ENCODE measurements around the gene GGT7. TPM values are rescaled to one million over a fixed set of nuclear protein-coding genes. Genes with fewer than 3 reads are reported as not detected.
"Not testable (repeated sequence)": the region's sequence is repeated elsewhere in the genome, so short reads cannot be mapped to it uniquely, and the experiment has no call there.

Gene GGT7
- total and polyA plus RNA-seq, 4 donors, result 10.8 to 85.2 (median 43.2) TPM

DNA sequence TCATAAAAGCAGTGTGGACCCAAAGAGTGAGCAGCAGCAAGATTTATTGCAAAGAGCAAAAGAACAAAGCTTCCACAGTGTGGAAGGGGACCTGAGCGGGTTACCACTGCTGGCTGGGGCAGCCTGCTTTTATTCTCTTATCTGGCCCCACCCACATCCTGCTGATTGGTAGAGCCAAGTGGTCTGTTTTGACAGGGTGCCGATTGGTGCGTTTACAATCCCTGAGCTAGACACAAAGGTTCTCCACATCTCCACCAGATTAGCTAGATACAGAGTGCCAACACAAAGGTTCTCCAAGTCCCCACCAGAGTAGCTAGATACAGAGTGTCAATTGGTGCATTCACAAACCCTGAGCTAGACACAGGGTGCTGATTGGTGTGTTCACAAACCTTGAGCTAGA is 25.5 kb upstream of the GGT7 start:
- not testable (repeated sequence) for H3K4me1 ChIP-seq (ENCODE audit: control insufficient read depth, insufficient read depth, low read length); H3K36me3 ChIP-seq (ENCODE audit: control insufficient read depth, insufficient read depth, low read length); H3K27ac ChIP-seq (ENCODE audit: low read depth, low read length); H3K9me3 ChIP-seq (ENCODE audit: control insufficient read depth, insufficient read depth, low read length); DNase-seq (ENCODE audit: low read depth in 4 of 6, low spot score in 6 of 6); H3K4me3 ChIP-seq (ENCODE audit: low read depth, low read length); H3K27me3 ChIP-seq (ENCODE audit: control insufficient read depth, insufficient read depth, low read length)
- no CpG with 5 or more reads among the region's 3 CpGs for WGBS (ENCODE audit: insufficient coverage)

DNA sequence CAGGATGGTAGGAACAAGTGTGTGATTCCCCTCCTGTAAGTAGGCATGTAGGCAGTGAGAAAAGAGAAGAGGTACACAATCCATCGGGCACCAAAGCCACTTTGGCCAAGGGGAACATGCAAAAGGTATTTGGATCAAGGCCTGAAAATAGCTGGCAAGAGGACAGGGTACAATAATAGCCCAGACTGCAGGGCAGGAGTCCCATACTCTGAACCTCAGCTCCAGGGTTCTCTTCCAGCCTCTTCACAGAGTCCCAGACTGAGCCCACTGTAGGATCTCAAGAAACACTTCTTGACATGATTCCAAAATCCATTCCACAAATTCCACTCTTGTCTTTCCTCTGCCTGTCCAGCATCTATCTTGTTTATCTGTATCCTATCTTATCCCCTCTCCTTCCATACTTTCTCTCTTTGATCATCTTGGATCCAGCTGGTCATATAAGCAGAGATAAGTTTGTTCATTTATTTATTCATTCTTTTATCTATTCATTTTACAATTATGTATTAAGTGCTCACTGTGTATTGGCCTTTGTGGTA is 23.5 kb upstream of the GGT7 start:
- Histone ChIP-seq H3K27me3 (ENCODE audit: control insufficient read depth, insufficient read depth, low read length) (no peaks in the 10 kb centered on the region), H3K4me1 (ENCODE audit: control insufficient read depth, insufficient read depth, low read length) (no peaks in the 10 kb centered on the region), H3K27ac (ENCODE audit: low read depth, low read length) (no peak overlapping the region), H3K36me3 (ENCODE audit: control insufficient read depth, insufficient read depth, low read length) (no peaks in the 10 kb centered on the region), H3K4me3 (ENCODE audit: low read depth, low read length) (no peak overlapping the region), H3K9me3 (ENCODE audit: control insufficient read depth, insufficient read depth, low read length) (no peaks in the 10 kb centered on the region)
- WGBS (ENCODE audit: insufficient coverage), result 75% methylated on average over 1 of the region's 1 CpG
- no peak for DNase-seq (ENCODE audit: low read depth in 4 of 6, low spot score in 6 of 6)

DNA sequence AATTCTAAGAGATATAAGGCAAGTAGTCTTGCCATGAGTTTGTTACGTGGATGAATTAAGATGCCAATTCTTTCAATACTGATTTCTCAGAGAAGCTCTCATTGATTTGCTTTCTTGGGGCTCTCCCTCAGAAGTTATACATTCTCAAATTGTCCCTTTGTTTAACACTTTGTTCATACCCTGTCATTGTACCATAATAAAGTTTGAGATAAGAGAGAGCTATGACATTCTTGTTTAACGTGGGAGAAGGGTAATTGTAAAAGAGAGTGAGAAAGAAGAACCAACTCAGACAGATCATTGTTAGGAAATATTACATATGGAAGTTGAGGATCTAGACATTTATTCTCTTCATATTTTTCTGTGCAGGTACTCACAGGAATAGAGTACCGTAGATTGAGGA is 22.8 kb upstream of the GGT7 start:
- Histone ChIP-seq H3K4me1 (ENCODE audit: control insufficient read depth, insufficient read depth, low read length) (no peaks in the 10 kb centered on the region), H3K27me3 (ENCODE audit: control insufficient read depth, insufficient read depth, low read length) (no peaks in the 10 kb centered on the region), H3K36me3 (ENCODE audit: control insufficient read depth, insufficient read depth, low read length) (no peaks in the 10 kb centered on the region), H3K9me3 (ENCODE audit: control insufficient read depth, insufficient read depth, low read length) (no peaks in the 10 kb centered on the region), H3K27ac (ENCODE audit: low read depth, low read length) (no peak overlapping the region), H3K4me3 (ENCODE audit: low read depth, low read length) (no peak overlapping the region)
- DNase-seq (ENCODE audit: low read depth in 4 of 6, low spot score in 6 of 6), result no peak
- WGBS (ENCODE audit: insufficient coverage), result no CpG with 5 or more reads among the region's 3 CpGs

DNA sequence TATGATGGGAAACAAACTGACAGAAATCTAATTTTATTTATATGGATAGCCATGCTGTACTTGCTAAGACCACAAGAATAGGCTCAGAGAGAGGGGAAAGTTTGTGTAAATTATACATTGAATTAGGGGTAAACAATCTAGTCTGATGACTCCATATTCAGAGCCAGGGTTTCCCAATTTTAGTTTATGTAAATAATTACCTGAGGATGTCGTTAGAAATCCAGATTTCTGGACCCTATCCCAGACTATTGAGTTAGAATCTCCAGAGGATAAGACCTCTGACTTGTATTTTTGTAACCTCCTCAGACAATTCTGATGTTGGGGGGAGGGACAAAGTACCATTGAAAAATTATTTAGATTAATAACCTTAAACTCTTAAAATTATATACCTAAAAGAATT is 22.1 kb upstream of the GGT7 start:
- no peak overlapping the region for H3K4me3 ChIP-seq (ENCODE audit: low read depth, low read length)
- WGBS (ENCODE audit: insufficient coverage), result no CpG with 5 or more reads among the region's 1 CpG
- no peaks in the 10 kb centered on the region for H3K36me3 ChIP-seq (ENCODE audit: control insufficient read depth, insufficient read depth, low read length)
- H3K27ac ChIP-seq (ENCODE audit: low read depth, low read length), result no peak overlapping the region
- H3K4me1 ChIP-seq (ENCODE audit: control insufficient read depth, insufficient read depth, low read length), result no peaks in the 10 kb centered on the region
- no peaks in the 10 kb centered on the region for H3K9me3 ChIP-seq (ENCODE audit: control insufficient read depth, insufficient read depth, low read length)
- no peak for DNase-seq (ENCODE audit: low read depth in 4 of 6, low spot score in 6 of 6)
- H3K27me3 ChIP-seq (ENCODE audit: control insufficient read depth, insufficient read depth, low read length), result no peaks in the 10 kb centered on the region

DNA sequence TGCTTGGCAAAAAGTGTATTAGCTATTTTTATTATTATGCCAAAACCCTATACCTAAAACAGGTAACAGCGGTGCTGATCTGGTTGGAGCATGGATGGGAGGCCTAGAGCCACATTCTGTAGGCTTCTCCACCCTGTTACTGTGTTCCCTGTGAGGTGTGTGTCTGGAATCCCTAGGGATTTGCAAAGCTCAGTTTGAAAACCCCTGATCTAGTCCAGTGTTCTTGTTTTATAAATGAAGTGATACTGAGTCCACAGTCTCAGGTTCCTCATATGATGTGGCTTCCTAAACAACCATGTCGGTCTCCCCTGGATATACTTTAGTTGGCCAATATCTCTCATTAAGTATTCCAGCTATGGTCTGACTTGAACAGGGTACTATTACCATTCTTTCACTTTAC is 20.0 kb upstream of the GGT7 start:
- Histone ChIP-seq H3K9me3 (ENCODE audit: control insufficient read depth, insufficient read depth, low read length) (no peaks in the 10 kb centered on the region), H3K36me3 (ENCODE audit: control insufficient read depth, insufficient read depth, low read length) (no peaks in the 10 kb centered on the region), H3K4me1 (ENCODE audit: control insufficient read depth, insufficient read depth, low read length) (no peaks in the 10 kb centered on the region), H3K27me3 (ENCODE audit: control insufficient read depth, insufficient read depth, low read length) (no peaks in the 10 kb centered on the region), H3K4me3 (ENCODE audit: low read depth, low read length) (no peak overlapping the region), H3K27ac (ENCODE audit: low read depth, low read length) (no peak overlapping the region)
- WGBS (ENCODE audit: insufficient coverage), result 100% methylated on average over 1 of the region's 2 CpGs
- no peak for DNase-seq (ENCODE audit: low read depth in 4 of 6, low spot score in 6 of 6)

DNA sequence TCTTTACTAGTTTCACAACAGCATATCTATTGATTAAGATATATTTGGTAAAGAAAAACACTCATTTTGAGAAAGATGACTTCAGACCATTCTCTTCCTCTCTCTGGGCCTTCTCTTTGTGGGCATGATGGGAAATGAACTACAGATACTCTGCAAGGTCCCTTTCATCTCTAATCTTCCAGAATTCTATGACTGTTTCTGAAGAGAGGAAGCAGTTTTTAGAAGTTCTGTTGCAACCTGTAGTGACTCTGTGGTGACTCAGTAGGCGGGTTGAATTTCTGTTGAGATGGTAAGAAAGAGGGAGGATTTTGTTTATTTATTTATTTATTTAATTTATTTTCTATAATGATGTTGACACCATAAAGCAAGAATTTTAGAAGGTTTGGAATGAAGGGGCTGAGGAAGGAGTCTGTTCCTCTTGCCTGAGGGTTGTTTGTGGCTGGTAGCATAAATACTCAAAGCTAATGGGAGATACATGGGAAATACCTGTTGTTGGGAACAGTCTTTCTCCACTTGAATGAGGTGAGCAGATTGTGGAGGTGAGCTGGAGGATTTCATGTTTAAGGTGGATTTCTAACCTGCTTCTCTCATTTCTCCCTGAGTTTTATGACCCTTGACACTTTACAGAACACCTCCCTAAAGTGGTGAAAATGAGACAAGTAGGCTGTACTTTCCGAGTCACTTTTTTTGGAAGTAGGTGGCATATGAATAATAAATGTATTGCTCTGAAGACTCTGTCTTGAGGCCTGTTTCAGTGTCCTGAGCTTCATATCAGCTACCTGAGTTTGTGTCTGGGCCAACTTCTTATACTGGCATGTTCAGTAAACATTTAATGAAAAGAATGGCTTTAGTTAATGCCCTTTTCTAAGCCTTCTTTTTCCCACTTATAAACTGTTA is 18.8 kb upstream of the GGT7 start:
- H3K36me3 ChIP-seq (ENCODE audit: control insufficient read depth, insufficient read depth, low read length), result no peaks in the 10 kb centered on the region
- WGBS (ENCODE audit: insufficient coverage), result no CpG with 5 or more reads among the region's 2 CpGs
- H3K27ac ChIP-seq (ENCODE audit: low read depth, low read length), result no peak overlapping the region
- DNase-seq (ENCODE audit: low read depth in 4 of 6, low spot score in 6 of 6), result no peak
- no peak overlapping the region for H3K4me3 ChIP-seq (ENCODE audit: low read depth, low read length)
- H3K4me1 ChIP-seq (ENCODE audit: control insufficient read depth, insufficient read depth, low read length), result no peaks in the 10 kb centered on the region
- no peaks in the 10 kb centered on the region for H3K9me3 ChIP-seq (ENCODE audit: control insufficient read depth, insufficient read depth, low read length)
- no peaks in the 10 kb centered on the region for H3K27me3 ChIP-seq (ENCODE audit: control insufficient read depth, insufficient read depth, low read length)

DNA sequence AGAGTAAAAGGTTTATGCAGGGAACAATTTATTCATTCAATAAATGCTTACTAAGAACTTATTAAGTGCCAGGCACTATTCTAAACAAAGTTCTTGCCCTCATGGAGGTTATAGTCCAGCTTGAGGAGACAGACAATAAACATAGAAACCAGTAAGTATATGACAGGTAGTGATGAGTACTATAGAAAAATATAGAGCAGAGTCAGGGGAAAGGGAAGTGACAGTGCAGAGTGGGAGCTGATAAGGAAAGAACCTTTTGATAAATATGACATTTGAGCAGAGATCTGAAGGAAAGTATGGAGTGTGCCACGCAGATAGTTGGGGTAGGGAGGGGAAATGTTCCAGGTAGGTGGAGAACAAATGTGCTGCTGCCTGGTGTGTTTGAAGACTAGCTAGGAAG is 15.8 kb upstream of the GGT7 start:
- peaks cover 5% of the 10 kb centered on the region for H3K36me3 ChIP-seq (ENCODE audit: control insufficient read depth, insufficient read depth, low read length)

DNA sequence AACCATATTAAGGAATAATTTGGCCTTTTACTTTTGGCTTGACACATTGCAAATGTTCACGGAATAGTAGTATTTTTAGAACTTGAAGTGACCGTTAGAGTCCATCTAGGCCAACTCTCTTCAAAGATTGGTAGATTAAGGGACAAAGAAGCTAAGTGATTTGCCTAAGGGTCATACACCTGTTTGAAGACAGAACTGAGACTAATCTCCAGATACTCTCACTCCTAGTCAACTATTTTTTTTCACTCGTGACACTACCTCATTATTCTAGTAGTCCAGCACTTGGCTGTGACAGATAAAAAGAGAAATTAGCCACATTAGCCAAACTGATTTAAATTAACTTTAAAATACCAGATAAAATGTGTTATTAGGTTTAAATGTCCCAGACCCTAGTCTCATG is 14.4 kb upstream of the GGT7 start:
- Histone ChIP-seq H3K27ac (ENCODE audit: low read depth, low read length) (no peak overlapping the region), H3K36me3 (ENCODE audit: control insufficient read depth, insufficient read depth, low read length) (peaks cover 5% of the 10 kb centered on the region), H3K4me3 (ENCODE audit: low read depth, low read length) (no peak overlapping the region), H3K4me1 (ENCODE audit: control insufficient read depth, insufficient read depth, low read length) (no peaks in the 10 kb centered on the region), H3K9me3 (ENCODE audit: control insufficient read depth, insufficient read depth, low read length) (no peaks in the 10 kb centered on the region), H3K27me3 (ENCODE audit: control insufficient read depth, insufficient read depth, low read length) (no peaks in the 10 kb centered on the region)
- WGBS (ENCODE audit: insufficient coverage), result no CpG with 5 or more reads among the region's 3 CpGs
- no peak for DNase-seq (ENCODE audit: low read depth in 4 of 6, low spot score in 6 of 6)

More for the DNA sequence above, 15.8 kb upstream of the GGT7 start:
- Histone ChIP-seq H3K4me3 (ENCODE audit: low read depth, low read length) (no peak overlapping the region), H3K4me1 (ENCODE audit: control insufficient read depth, insufficient read depth, low read length) (no peaks in the 10 kb centered on the region), H3K9me3 (ENCODE audit: control insufficient read depth, insufficient read depth, low read length) (no peaks in the 10 kb centered on the region), H3K27ac (ENCODE audit: low read depth, low read length) (no peak overlapping the region), H3K27me3 (ENCODE audit: control insufficient read depth, insufficient read depth, low read length) (no peaks in the 10 kb centered on the region)
- WGBS (ENCODE audit: insufficient coverage), result 81% methylated on average over 1 of the region's 1 CpG
- no peak for DNase-seq (ENCODE audit: low read depth in 4 of 6, low spot score in 6 of 6)

DNA sequence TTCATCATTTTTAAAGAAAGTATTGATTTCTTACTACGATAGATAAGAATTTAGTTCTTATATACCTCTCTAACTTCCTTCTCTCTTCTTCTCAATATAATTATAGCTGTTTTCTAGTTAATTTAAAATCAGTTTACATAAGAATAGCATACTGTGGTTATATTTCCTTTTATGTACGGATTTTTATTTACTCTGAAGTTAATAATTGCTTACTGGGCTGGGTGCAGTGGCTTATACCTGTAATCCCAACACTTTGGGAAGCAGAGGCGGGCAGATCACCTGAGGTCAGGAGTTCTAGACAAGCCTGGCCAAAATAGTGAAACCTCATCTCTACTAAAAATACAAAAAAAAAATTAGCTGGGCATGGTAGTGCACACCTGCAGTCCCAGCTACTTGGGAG is 13.5 kb upstream of the GGT7 start:
- Histone ChIP-seq H3K36me3 (ENCODE audit: control insufficient read depth, insufficient read depth, low read length) (peaks cover 5% of the 10 kb centered on the region), H3K9me3 (ENCODE audit: control insufficient read depth, insufficient read depth, low read length) (no peaks in the 10 kb centered on the region), H3K27ac (ENCODE audit: low read depth, low read length) (no peak overlapping the region), H3K27me3 (ENCODE audit: control insufficient read depth, insufficient read depth, low read length) (no peaks in the 10 kb centered on the region), H3K4me1 (ENCODE audit: control insufficient read depth, insufficient read depth, low read length) (no peaks in the 10 kb centered on the region), H3K4me3 (ENCODE audit: low read depth, low read length) (no peak overlapping the region)
- WGBS (ENCODE audit: insufficient coverage), result no CpG with 5 or more reads among the region's 3 CpGs
- DNase-seq (ENCODE audit: low read depth in 4 of 6, low spot score in 6 of 6), result no peak

DNA sequence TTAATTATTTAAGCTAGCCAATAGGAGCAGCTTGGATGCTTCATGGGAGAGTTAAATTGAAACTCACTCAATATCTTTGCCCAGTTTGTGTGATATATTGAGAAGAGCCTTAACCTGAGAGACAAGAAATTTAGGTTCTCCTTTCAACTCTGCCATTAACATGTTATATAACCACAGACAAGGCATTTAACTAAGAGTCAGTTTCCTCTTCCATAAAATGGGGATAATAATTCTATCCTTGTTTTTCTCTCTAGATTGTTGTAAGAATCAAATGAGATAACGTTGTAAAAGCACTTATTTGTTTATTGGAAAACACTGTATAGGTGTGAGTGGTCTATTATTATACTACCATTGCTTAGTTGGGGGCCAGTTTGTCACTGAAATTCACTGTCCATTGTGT is 11.6 kb upstream of the GGT7 start:
- WGBS (ENCODE audit: insufficient coverage), result no CpG with 5 or more reads among the region's 1 CpG
- no peaks in the 10 kb centered on the region for H3K9me3 ChIP-seq (ENCODE audit: control insufficient read depth, insufficient read depth, low read length)
- H3K4me1 ChIP-seq (ENCODE audit: control insufficient read depth, insufficient read depth, low read length), result no peaks in the 10 kb centered on the region
- no peaks in the 10 kb centered on the region for H3K27me3 ChIP-seq (ENCODE audit: control insufficient read depth, insufficient read depth, low read length)
- peaks cover 5% of the 10 kb centered on the region for H3K36me3 ChIP-seq (ENCODE audit: control insufficient read depth, insufficient read depth, low read length)
- DNase-seq (ENCODE audit: low read depth in 4 of 6, low spot score in 6 of 6), result no peak
- H3K4me3 ChIP-seq (ENCODE audit: low read depth, low read length), result no peak overlapping the region
- H3K27ac ChIP-seq (ENCODE audit: low read depth, low read length), result no peak overlapping the region
